AG04450 (cell line): ENCODE measurements around the gene FRMD4A. TPM values are rescaled to one million over a fixed set of nuclear protein-coding genes. Genes with fewer than 3 reads are reported as not detected.

Experiments used
- CTCF ChIA-PET: fragments of 300-600, 350-600 bp; formaldehyde crosslinking; extraction: SDS; loops from one replicate; lab custom pipeline; 2022; ENCODE audit warnings: antibody characterized with exemption, inconsistent platforms; lab: Charles Lee
- POLR2A ChIA-PET: fragments of 350-600 bp; formaldehyde crosslinking; extraction: SDS; loops from one replicate; lab custom pipeline; 2021; ENCODE audit warnings: antibody characterized with exemption, inconsistent platforms; lab: Yijun Ruan, JAX
- DNase-seq: peaks from one replicate; pipeline ENCODE4 v3.0.0-alpha.2; 2011; ENCODE audit warnings: low read depth, low spot score
- H3K27ac ChIP-seq: one replicate; pipeline ENCODE4 v1.5.1; 2012; ENCODE audit warnings: low read depth, low read length, control low read depth
- H3K27me3 ChIP-seq: one replicate; pipeline ENCODE4 v1.6.0; 2012; ENCODE audit warnings: low read length; ENCODE audit not compliant: control insufficient read depth, insufficient read depth
- H3K4me3 ChIP-seq: 2 replicates; pipeline ENCODE4 v1.5.1; 2011; ENCODE audit warnings: mild to moderate bottlenecking, low read depth, low read length, control low read depth
- H3K9me3 ChIP-seq: 2 replicates; pipeline ENCODE4 v1.5.1; 2012; ENCODE audit warnings: low read length; ENCODE audit not compliant: control insufficient read depth, insufficient read depth
- CTCF ChIP-seq: IDR thresholded peaks from 2 replicates; pipeline ENCODE4 v1.5.1; 2011; ENCODE audit warnings: low read depth, low read length, control low read depth, inconsistent platforms
- polyA plus RNA-seq: library from polyadenylated mRNA; depleted of rRNA; stranded (reverse); fragments of >200 nt; gene quantifications from 2 replicates; pipeline ENCODE4 v1.2.3, GENCODE V29; 2011

The FRMD4A gene
- polyA plus RNA-seq, 1 experiment: 45.7 TPM

- Histone ChIP-seq H3K4me3 (peak overlapping the region; percentile 79), H3K9me3 (no peaks in the 10 kb centered on the region), H3K27me3 (no peaks in the 10 kb centered on the region), H3K27ac (peak overlapping the region; percentile 75)
- POLR2A ChIA-PET: interaction anchor here (2.3 kb wide), 1 partner anchor 9 kb away, joined by 22 read pairs; no protein-coding TSS in a partner anchor
- TF ChIP-seq CTCF: no peak
- CTCF ChIA-PET: interaction anchor here (1.1 kb wide), 1 partner anchor 69 kb away, joined by 6 read pairs; no protein-coding TSS in a partner anchor
- no peak for DNase-seq
These were observed 622.3 kb downstream of the FRMD4A start for GRCh38 chr10:13708256-13708990.

- ChIA-PET POLR2A (interaction anchor here (0.6 to 2.3 kb wide), 2 partner anchors 10 to 374 kb away, joined by 3 to 22 read pairs; no protein-coding TSS in a partner anchor), CTCF (interaction anchor here (1.4 to 2.2 kb wide), 2 partner anchors 48 to 94 kb away, joined by 3 to 8 read pairs; no protein-coding TSS in a partner anchor)
- Histone ChIP-seq H3K27ac (peak overlapping the region; percentile 75), H3K4me3 (peak overlapping the region; percentile 79), H3K27me3 (no peaks in the 10 kb centered on the region), H3K9me3 (no peaks in the 10 kb centered on the region)
- DNase-seq: peak; percentile 70
- 0 out of 2 replicates have a peak, but pooled peaks have one; percentile 22 for TF ChIP-seq CTCF
These were observed 623.4 kb downstream of the FRMD4A start for GRCh38 chr10:13707156-13707881.

- Histone ChIP-seq H3K27ac (peak overlapping the region; percentile 75), H3K27me3 (no peaks in the 10 kb centered on the region), H3K4me3 (peak overlapping the region; percentile 79), H3K9me3 (no peaks in the 10 kb centered on the region)
- ChIA-PET CTCF (interaction anchor here (1.4 to 2.2 kb wide), 2 partner anchors 47 to 93 kb away, joined by 3 to 8 read pairs; no protein-coding TSS in a partner anchor), POLR2A (interaction anchor here (0.6 to 2.3 kb wide), 2 partner anchors 11 to 373 kb away, joined by 3 to 22 read pairs; no protein-coding TSS in a partner anchor)
- TF ChIP-seq CTCF: no peak
- no peak for DNase-seq
These were observed 624.1 kb downstream of the FRMD4A start for GRCh38 chr10:13706604-13707003.

DNA sequence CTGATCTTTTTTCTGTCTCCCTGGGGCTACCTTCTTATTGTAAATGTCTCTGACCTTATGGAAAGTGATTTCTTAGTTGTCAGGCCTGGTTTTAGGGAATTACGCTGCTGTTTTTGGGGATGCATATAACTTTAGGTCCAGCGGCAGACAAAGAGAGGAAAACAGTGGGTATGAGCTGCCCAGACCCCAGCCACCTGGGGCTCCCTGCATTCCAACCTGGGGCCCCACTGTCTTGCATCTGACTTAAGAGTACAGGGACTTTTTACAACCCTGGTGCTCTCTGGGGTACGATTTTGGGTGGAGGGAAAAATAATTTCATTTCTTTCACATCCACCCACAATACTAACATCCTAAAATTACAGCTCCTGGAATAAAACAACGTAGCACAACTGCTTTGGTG, 624.5 kb downstream of the FRMD4A start:
- CTCF ChIA-PET: interaction anchor here (1.4 to 2.2 kb wide), 2 partner anchors 46 to 93 kb away, joined by 3 to 8 read pairs; no protein-coding TSS in a partner anchor
- no peak for DNase-seq
- H3K9me3 ChIP-seq: no peaks in the 10 kb centered on the region
- POLR2A ChIA-PET: interaction anchor here (2.3 kb wide), 1 partner anchor 11 kb away, joined by 22 read pairs; no protein-coding TSS in a partner anchor
- no peaks in the 10 kb centered on the region for H3K27me3 ChIP-seq
- no peak overlapping the region for H3K27ac ChIP-seq
- no peak for TF ChIP-seq CTCF
- peak overlapping the region; percentile 79 for H3K4me3 ChIP-seq
